Measurements from ENCODE around the gene CDC20. TPM values are rescaled to one million over a fixed set of nuclear protein-coding genes. Genes with fewer than 3 reads are reported as not detected.
"Not testable (repeated sequence)": the region's sequence is repeated elsewhere in the genome, so short reads cannot be mapped to it uniquely, and the experiment has no call there.

CDC20 gene
- total RNA-seq, 1 donor from 2014 or later: 15.2 TPM

DNA sequence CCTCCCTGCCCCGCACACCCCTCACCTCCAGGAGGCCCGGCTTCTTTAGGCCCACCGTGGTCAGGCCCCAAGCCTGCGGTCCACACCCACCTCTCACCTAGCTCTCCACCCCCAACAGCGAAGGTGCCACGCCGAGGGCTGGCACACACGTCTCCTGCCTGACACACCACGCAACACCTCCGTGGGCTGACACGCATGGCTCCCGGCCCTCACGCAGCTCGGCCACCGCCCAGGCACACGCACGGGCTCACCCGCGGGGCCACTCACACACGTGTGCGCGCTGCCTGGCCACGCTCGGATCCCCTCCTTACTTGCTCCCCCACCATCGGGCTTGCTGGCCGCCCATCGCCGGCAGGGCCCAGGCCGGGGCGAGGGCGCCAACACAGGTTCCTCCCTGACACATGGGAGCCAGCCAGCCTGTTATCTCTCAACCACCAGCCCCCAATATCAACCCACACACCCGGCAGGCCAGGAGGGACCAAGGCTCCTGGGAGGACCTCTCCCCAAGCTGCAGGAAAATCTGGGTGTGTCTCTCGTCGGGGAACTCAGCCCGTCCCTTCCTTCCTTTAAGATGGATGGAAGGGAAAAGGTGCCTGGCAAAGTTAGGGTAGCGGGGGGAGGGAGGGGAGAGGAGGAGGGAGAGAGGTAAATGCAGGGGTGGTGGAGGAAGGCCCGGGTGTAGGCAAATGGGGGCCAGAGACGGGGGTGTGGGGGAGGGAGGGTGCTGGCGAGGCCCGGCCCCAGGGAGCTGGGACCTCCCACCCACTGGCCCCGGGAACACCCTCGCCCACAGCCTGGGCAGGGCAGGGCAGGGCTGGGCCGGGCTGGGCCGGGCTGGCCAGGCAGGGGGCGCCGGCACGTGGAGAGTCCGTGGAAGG, 8.5 kb downstream of the CDC20 start:
- TF ChIP-seq, protein P1, sequence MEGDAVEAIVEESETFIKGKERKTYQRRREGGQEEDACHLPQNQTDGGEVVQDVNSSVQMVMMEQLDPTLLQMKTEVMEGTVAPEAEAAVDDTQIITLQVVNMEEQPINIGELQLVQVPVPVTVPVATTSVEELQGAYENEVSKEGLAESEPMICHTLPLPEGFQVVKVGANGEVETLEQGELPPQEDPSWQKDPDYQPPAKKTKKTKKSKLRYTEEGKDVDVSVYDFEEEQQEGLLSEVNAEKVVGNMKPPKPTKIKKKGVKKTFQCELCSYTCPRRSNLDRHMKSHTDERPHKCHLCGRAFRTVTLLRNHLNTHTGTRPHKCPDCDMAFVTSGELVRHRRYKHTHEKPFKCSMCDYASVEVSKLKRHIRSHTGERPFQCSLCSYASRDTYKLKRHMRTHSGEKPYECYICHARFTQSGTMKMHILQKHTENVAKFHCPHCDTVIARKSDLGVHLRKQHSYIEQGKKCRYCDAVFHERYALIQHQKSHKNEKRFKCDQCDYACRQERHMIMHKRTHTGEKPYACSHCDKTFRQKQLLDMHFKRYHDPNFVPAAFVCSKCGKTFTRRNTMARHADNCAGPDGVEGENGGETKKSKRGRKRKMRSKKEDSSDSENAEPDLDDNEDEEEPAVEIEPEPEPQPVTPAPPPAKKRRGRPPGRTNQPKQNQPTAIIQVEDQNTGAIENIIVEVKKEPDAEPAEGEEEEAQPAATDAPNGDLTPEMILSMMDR (IDR thresholded peaks at IDR 0.05): no peak
- DNase-seq (ENCODE audit: extremely low spot score, unreplicated experiment): no peak
- Mint-ChIP-seq H3K4me3 (ENCODE audit: unreplicated experiment) (peak overlapping the region; percentile 84), H3K9me3 (ENCODE audit: unreplicated experiment) (no peaks in the 10 kb centered on the region), H3K4me1 (ENCODE audit: unreplicated experiment) (peaks cover 35% of the 10 kb centered on the region), H3K27ac (ENCODE audit: unreplicated experiment) (peak overlapping the region; percentile 70), H3K36me3 (ENCODE audit: unreplicated experiment) (peaks cover 17% of the 10 kb centered on the region), H3K27me3 (ENCODE audit: unreplicated experiment) (no peaks in the 10 kb centered on the region)

DNA sequence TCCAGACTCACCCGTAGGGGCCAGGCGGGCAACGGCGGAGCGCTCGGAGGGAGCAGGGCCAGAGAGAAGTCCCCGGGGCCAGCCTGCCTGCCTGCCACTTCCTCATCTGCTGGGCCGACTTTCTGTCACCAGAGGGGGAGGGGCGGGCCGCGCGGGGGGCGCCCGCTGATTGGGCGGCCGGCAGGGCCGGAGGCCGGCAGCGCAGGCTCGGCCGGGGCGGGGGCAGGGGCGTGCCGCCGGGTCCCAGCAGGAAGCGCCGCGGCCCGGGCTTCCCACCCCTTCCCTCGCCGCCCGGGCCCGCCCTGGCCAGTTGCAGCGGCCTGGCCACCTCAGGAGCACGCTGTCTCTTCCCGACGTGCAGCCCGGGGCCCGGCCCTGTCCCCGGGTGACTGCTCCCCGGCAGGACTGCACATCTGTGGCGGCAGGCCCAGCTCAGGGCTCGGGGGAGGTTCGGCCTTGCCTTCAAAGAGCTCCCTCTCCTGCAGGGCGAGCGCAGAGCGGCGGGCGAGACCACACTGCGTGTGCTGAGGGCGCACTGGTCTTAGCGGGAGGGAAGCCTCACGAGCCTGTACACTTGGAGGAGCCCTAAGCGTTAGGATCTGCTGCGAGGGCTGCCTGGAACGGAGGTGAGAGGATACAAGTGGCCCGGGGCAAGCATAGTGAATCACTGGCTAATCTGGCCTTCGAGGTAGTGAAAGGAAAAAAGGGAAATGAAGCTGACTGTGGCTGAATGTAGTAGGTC, 9.3 kb downstream of the CDC20 start, which contains the start of gene ELOVL1:
Gene ELOVL1 (minus strand): TSS at position 108 of the 742 bp plus-strand sequence. CDS start 2,402 bp downstream, outside the sequence.
- no peaks in the 10 kb centered on the region for H3K27me3 Mint-ChIP-seq (ENCODE audit: unreplicated experiment)
- TF ChIP-seq, protein P1 (IDR thresholded peaks at IDR 0.05): peak; percentile 45

DNA sequence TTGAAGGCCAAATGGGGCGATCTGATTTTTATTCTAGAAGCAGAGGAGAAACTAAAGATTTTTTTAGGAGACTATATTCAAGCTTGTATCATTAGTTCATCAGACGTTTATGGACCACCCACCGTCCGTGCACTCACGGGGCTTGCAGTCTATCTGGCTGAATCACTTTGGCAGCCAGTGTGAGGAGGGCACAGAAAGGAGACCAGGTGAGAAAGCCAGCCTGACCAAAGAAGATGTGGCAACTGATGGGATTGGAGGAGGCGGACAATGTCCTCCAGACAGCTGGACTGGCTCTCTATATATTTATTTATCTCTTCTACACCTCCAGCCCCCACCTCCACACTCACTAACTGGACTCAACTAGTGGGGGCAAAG, 9.9 kb downstream of the CDC20 start:
- H3K36me3 Mint-ChIP-seq (ENCODE audit: unreplicated experiment): peaks cover 12% of the 10 kb centered on the region
- peak overlapping the region; percentile 83 for H3K4me3 Mint-ChIP-seq (ENCODE audit: unreplicated experiment)
- no peaks in the 10 kb centered on the region for H3K9me3 Mint-ChIP-seq (ENCODE audit: unreplicated experiment)
- no peaks in the 10 kb centered on the region for H3K27me3 Mint-ChIP-seq (ENCODE audit: unreplicated experiment)
- DNase-seq (ENCODE audit: extremely low spot score, unreplicated experiment): no peak
- TF ChIP-seq, protein P1 (IDR thresholded peaks at IDR 0.05): no peak
- peak overlapping the region; percentile 87 for H3K27ac Mint-ChIP-seq (ENCODE audit: unreplicated experiment)
- peaks cover 35% of the 10 kb centered on the region for H3K4me1 Mint-ChIP-seq (ENCODE audit: unreplicated experiment)

More for the DNA sequence above, 9.3 kb downstream of the CDC20 start, which contains the start of gene ELOVL1:
- Mint-ChIP-seq H3K4me3 (ENCODE audit: unreplicated experiment) (peak within 1 kb of the TSS; percentile 84), H3K27ac (ENCODE audit: unreplicated experiment) (peak within 1 kb of the TSS; percentile 87), H3K36me3 (ENCODE audit: unreplicated experiment) (peaks cover 15% of the 10 kb centered on the region), H3K4me1 (ENCODE audit: unreplicated experiment) (peaks cover 35% of the 10 kb centered on the region), H3K9me3 (ENCODE audit: unreplicated experiment) (no peaks in the 10 kb centered on the region)
- peak; percentile 95 for DNase-seq (ENCODE audit: extremely low spot score, unreplicated experiment)

DNA sequence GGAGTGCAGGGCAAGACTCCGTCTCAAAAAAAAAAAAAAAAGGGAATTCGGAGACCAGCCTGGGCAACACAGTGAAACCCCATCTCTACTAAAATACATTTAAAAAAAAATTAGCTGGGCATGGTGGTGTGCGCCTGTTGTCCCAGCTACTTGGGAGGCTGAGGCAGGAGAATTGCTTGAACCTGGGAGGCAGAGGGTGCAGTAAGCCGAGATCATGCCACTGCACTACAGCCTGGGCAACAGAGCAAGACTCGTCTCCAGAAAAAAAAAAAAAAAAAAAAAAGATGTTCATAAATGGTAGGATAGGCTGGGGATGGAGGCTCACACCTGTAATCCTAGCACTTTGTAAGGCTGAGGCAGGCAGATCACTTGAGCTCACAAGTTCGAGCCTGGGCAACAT, 11.0 kb downstream of the CDC20 start:
- not testable (repeated sequence) for H3K27me3 Mint-ChIP-seq (ENCODE audit: unreplicated experiment); H3K9me3 Mint-ChIP-seq (ENCODE audit: unreplicated experiment); H3K36me3 Mint-ChIP-seq (ENCODE audit: unreplicated experiment); H3K27ac Mint-ChIP-seq (ENCODE audit: unreplicated experiment); DNase-seq (ENCODE audit: extremely low spot score, unreplicated experiment); H3K4me3 Mint-ChIP-seq (ENCODE audit: unreplicated experiment)
- peaks cover 33% of the 10 kb centered on the region for H3K4me1 Mint-ChIP-seq (ENCODE audit: unreplicated experiment)

DNA sequence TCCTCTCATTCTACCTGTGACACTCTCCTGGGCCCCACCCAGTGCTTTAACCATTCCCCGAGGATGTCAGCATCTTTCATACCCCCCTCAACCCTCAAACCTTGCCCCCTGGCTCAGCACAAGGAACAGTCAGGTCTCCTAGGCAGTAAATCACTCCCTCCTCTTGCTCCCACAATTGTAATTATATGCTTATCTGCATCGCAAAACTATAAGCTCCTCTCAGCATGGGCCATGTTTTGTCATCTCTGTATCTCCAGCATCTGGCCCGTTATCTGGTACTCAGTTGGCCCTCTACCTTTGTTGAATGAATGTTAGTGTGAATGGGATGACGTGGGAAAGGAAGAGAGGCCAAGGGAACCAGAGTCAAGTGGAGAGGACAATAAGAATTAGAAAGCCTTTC, 11.8 kb downstream of the CDC20 start:
- Mint-ChIP-seq H3K27me3 (ENCODE audit: unreplicated experiment) (no peaks in the 10 kb centered on the region), H3K36me3 (ENCODE audit: unreplicated experiment) (no peaks in the 10 kb centered on the region), H3K4me3 (ENCODE audit: unreplicated experiment) (no peak overlapping the region), H3K9me3 (ENCODE audit: unreplicated experiment) (no peaks in the 10 kb centered on the region), H3K4me1 (ENCODE audit: unreplicated experiment) (peaks cover 30% of the 10 kb centered on the region), H3K27ac (ENCODE audit: unreplicated experiment) (no peak overlapping the region)
- TF ChIP-seq, protein P1 (IDR thresholded peaks at IDR 0.05): no peak
- DNase-seq (ENCODE audit: extremely low spot score, unreplicated experiment): no peak

All from osteocyte (in vitro differentiated cells).